ENCODE results near the gene ZACN. TPM values are rescaled to one million over a fixed set of nuclear protein-coding genes. Genes with fewer than 3 reads are reported as not detected.

The ZACN gene
- total and polyA plus RNA-seq, 2 donors (not counting 3 experiments of a cell fraction or from before 2014, with no cell fraction given): 0.18 TPM; not detected in 1

DNA sequence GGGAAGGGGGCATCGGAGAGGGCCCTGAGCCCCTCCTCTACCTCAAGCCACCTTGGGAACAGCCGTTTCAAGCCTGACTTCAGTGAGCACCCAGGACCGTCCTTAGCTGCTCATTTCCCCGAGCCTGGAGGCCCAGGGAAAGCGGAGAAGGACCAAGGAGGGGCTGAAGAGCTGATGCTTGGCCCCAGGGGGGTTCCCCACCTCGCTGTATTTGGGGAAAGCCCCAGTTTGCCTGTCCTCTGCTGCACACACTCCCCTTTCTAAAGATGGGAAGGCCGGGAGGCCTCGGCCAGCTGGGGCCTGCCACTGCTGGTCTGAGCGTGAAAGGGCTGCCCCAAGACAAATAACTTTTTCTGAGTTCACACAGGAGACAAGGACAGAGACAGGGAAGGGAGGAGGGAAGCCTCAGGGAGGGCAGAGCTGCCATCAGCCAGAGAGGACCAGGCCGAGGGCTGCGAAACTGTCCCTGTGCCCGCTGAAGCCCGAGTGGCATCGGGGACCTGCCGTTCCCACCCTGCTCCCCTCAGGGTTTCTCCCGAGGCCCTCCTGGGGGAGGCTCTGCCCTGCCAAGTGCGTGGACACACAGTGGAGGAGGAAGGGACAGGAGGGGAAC is 11.6 kb downstream of the ZACN start:
- POLR2A ChIA-PET: no interaction called here
- CTCF ChIA-PET: interaction anchor here (1.4 kb wide), 1 partner anchor 12 kb away, joined by 4 read pairs; no protein-coding TSS in a partner anchor
- BruUV-seq (replicated peaks): no TSS peak
- Histone ChIP-seq H3K4me2 (ENCODE audit: insufficient read depth, low read length) (no peak overlapping the region), H3K79me2 (ENCODE audit: control insufficient read depth, insufficient read depth, low read length) (no peaks in the 10 kb centered on the region), H3K9me1 (replicated peaks; ENCODE audit: control insufficient read depth, extremely low read depth, insufficient read depth, low read length) (no peaks in the 10 kb centered on the region), H3K27ac (ENCODE audit: insufficient read depth, low read depth, low read length) (no peak overlapping the region), H3K9me3 (replicated peaks; ENCODE audit: control insufficient read depth, insufficient read depth, low read length) (no peaks in the 10 kb centered on the region), H3K9ac (replicated peaks; ENCODE audit: extremely low read depth, insufficient read depth, low read length) (no peak overlapping the region), H2AFZ (ENCODE audit: low read depth, low read length) (no peak overlapping the region), H3K4me1 (ENCODE audit: control insufficient read depth, extremely low read depth, insufficient read depth, low read length) (peaks cover 10% of the 10 kb centered on the region), H3K4me3 (replicated peaks in 1 of 3; ENCODE audit: insufficient read depth in 1 of 3, low read depth in 1 of 3, low read length in 3 of 3) (no peak overlapping the region), H3K36me3 (ENCODE audit: control insufficient read depth in 2 of 2, extremely low read depth in 1 of 2, insufficient read depth in 2 of 2, low read length in 2 of 2) (peaks cover 6 to 66% of the 10 kb centered on the region in 2 experiments), H3K27me3 (ENCODE audit: control insufficient read depth in 2 of 2, insufficient read depth in 2 of 2, low read length in 2 of 2) (no peaks in the 10 kb centered on the region), H4K20me1 (replicated peaks; ENCODE audit: control insufficient read depth, extremely low read depth, insufficient read depth, low read length) (no peaks in the 10 kb centered on the region)
- intact Hi-C loops (cut with micrococcal nuclease): loop anchor here (1.0 kb wide), 1 partner anchor 13 kb away; the partner anchor contains the start of gene EXOC7
- dilution Hi-C loops (cut with MboI; ENCODE audit: extremely low pct_ligation_motif_present, low sequenced_read_pairs): no loop called here
- FAIRE-seq (no peak), DNase-seq (ENCODE audit: low read depth, low spot score) (no peak)
- TF ChIP-seq, protein P1, sequence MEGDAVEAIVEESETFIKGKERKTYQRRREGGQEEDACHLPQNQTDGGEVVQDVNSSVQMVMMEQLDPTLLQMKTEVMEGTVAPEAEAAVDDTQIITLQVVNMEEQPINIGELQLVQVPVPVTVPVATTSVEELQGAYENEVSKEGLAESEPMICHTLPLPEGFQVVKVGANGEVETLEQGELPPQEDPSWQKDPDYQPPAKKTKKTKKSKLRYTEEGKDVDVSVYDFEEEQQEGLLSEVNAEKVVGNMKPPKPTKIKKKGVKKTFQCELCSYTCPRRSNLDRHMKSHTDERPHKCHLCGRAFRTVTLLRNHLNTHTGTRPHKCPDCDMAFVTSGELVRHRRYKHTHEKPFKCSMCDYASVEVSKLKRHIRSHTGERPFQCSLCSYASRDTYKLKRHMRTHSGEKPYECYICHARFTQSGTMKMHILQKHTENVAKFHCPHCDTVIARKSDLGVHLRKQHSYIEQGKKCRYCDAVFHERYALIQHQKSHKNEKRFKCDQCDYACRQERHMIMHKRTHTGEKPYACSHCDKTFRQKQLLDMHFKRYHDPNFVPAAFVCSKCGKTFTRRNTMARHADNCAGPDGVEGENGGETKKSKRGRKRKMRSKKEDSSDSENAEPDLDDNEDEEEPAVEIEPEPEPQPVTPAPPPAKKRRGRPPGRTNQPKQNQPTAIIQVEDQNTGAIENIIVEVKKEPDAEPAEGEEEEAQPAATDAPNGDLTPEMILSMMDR (IDR thresholded peaks at IDR 0.05; ENCODE audit: extremely low read depth in 1 of 2, insufficient read depth in 1 of 2, low read depth in 1 of 2, low read length in 2 of 2): no peak
- TF ChIP-seq, protein P2, sequence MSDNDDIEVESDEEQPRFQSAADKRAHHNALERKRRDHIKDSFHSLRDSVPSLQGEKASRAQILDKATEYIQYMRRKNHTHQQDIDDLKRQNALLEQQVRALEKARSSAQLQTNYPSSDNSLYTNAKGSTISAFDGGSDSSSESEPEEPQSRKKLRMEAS (IDR thresholded peaks at IDR 0.05; ENCODE audit: insufficient read depth, insufficient read length): no peak
- no peak for TF ChIP-seq POLR2AphosphoS5 (IDR thresholded peaks at IDR 0.05; ENCODE audit: insufficient read depth, low read depth, low read length)
- no peak for TF ChIP-seq JUN (IDR thresholded peaks at IDR 0.05; ENCODE audit: borderline replicate concordance, insufficient read depth, insufficient read length, low read depth)
- TF ChIP-seq FOS (IDR thresholded peaks at IDR 0.05; ENCODE audit: borderline replicate concordance, insufficient read depth, low read length): no peak
- no peak for TF ChIP-seq MYC (IDR thresholded peaks at IDR 0.05; ENCODE audit: low read depth, low read length)
- no peak for TF ChIP-seq EZH2 (IDR thresholded peaks at IDR 0.05; ENCODE audit: borderline replicate concordance, low read depth, low read length, severe bottlenecking)
- TF ChIP-seq POLR2A (IDR thresholded peaks at IDR 0.05; ENCODE audit: low read depth, low read length): no peak
- TF ChIP-seq GATA2 (IDR thresholded peaks at IDR 0.05; ENCODE audit: insufficient read depth, insufficient read length, low read depth, low read length): no peak

Measured in endothelial cell of umbilical vein (primary cell).